NAMALWA (cell line): ENCODE results near the gene TNXB.

Source experiments
- DNase-seq: peaks from one replicate; pipeline ENCODE4 v3.0.0-alpha.2; 2015; ENCODE audit warnings: low spot score

The TNXB gene

GRCh38 chr6:32139590-32139989 is 30.5 kb upstream of the TNXB start:
- DNase-seq: no peak

GRCh38 chr6:32137454-32137853 is 28.3 kb upstream of the TNXB start:
- DNase-seq: no peak

GRCh38 chr6:32133786-32134185 is 24.6 kb upstream of the TNXB start:
- no peak for DNase-seq

GRCh38 chr6:32132110-32132509 is 23.0 kb upstream of the TNXB start:
- DNase-seq: no peak

- no peak for DNase-seq
These were observed 22.4 kb upstream of the TNXB start for GRCh38 chr6:32131439-32131948.

GRCh38 chr6:32129297-32130088 is 20.4 kb upstream of the TNXB start:
- no peak for DNase-seq

- no peak for DNase-seq
These were observed 19.7 kb upstream of the TNXB start for GRCh38 chr6:32128751-32129296.

- peak; percentile 100 for DNase-seq
These were observed 18.8 kb upstream of the TNXB start, which contains the start of gene ATF6B for GRCh38 chr6:32127717-32128592. Gene ATF6B, minus strand, starts transcription at chr6:32128246. Its CDS starts 39 bp downstream, at chr6:32128207.

GRCh38 chr6:32127409-32127716 is 18.2 kb upstream of the TNXB start:
- no peak for DNase-seq

GRCh38 chr6:32126880-32127279 is 17.7 kb upstream of the TNXB start:
- DNase-seq: no peak

GRCh38 chr6:32123681-32124080 is 14.5 kb upstream of the TNXB start:
- DNase-seq: no peak

- DNase-seq: no peak
These were observed 11.5 kb upstream of the TNXB start for GRCh38 chr6:32120573-32121059.

GRCh38 chr6:32118782-32119628 is 9.9 kb upstream of the TNXB start:
- DNase-seq: peak; percentile 80

GRCh38 chr6:32117461-32117860 is 8.3 kb upstream of the TNXB start:
- no peak for DNase-seq

- peak; percentile 58 for DNase-seq
These were observed 7.5 kb upstream of the TNXB start for GRCh38 chr6:32116674-32117073.

- no peak for DNase-seq
These were observed 6.5 kb upstream of the TNXB start for GRCh38 chr6:32115623-32116022.

- DNase-seq: no peak
These were observed 5.7 kb upstream of the TNXB start for GRCh38 chr6:32114796-32115195.

- DNase-seq: no peak
These were observed 4.5 kb upstream of the TNXB start for GRCh38 chr6:32113386-32114352.

- DNase-seq: no peak
These were observed 3.4 kb upstream of the TNXB start for GRCh38 chr6:32112431-32112980.

GRCh38 chr6:32111424-32112066 is 2.4 kb upstream of the TNXB start:
- DNase-seq: no peak
